IMR-90 (cell line): ENCODE measurements around the gene BCL2L13. TPM values are rescaled to one million over a fixed set of nuclear protein-coding genes. Genes with fewer than 3 reads are reported as not detected.

Source experiments
- ATAC-seq: fragments of 200-7000 bp; cut with Tn5 transposase; 2 replicates; pipeline ENCODE4 v1.9.1; 2020; ENCODE audit warnings: low read depth, mild to moderate bottlenecking, moderate library complexity
- BruUV-seq: library from RNA; stranded (reverse); fragments of 400-500 nt; replicated peaks from 2 replicates; lab custom pipeline; 2021; lab: Mats Ljungman, UMichigan
- CTCF ChIA-PET: fragments of 300-600 bp; formaldehyde crosslinking; extraction: SDS; loops from one replicate; lab custom pipeline; 2021; ENCODE audit warnings: antibody characterized with exemption; lab: Yijun Ruan, JAX
- POLR2A ChIA-PET: fragments of 300-600 bp; sonication (Branson Sonifier 250); formaldehyde crosslinking; loops from one replicate; lab custom pipeline; 2022; ENCODE audit warnings: antibody characterized with exemption; ENCODE audit not compliant: unreplicated experiment; lab: Charles Lee
- DNase-seq: peaks from one replicate; pipeline ENCODE4 v3.0.0; 2013
- H2AFZ ChIP-seq: replicated peaks from 2 replicates; pipeline ENCODE3; 2013; ENCODE audit warnings: low read length, mild to moderate bottlenecking; ENCODE audit not compliant: poor library complexity
- H2AK5ac ChIP-seq: 2 replicates; pipeline ENCODE4 v1.6.1; 2013; ENCODE audit warnings: low read depth, low read length, inconsistent platforms
- H2AK9ac ChIP-seq: replicated peaks from 2 replicates; pipeline ENCODE3; 2013; ENCODE audit warnings: mild to moderate bottlenecking, low read depth, low read length, moderate library complexity; ENCODE audit not compliant: poor library complexity
- H2BK120ac ChIP-seq: 2 replicates; pipeline ENCODE4 v1.6.1; 2013; ENCODE audit warnings: low read depth, low read length, inconsistent platforms
- H2BK15ac ChIP-seq: 3 replicates; pipeline ENCODE4 v1.6.1; 2013; ENCODE audit warnings: low read depth, low read length, inconsistent platforms
- H2BK20ac ChIP-seq: 2 replicates; pipeline ENCODE4 v1.6.1; 2013; ENCODE audit warnings: low read depth, mild to moderate bottlenecking, inconsistent platforms, low read length, moderate library complexity
- H2BK5ac ChIP-seq: 2 replicates; pipeline ENCODE4 v1.6.1; 2013; ENCODE audit warnings: mild to moderate bottlenecking, low read depth, low read length, inconsistent platforms; ENCODE audit not compliant: poor library complexity, severe bottlenecking
- H3K14ac ChIP-seq: replicated peaks from 2 replicates; pipeline ENCODE4 v1.6.1; 2013; ENCODE audit warnings: low read depth, low read length, inconsistent platforms
- H3K18ac ChIP-seq: 2 replicates; pipeline ENCODE4 v1.6.1; 2013; ENCODE audit warnings: low read depth, low read length, control low read depth
- H3K23ac ChIP-seq: 2 replicates; pipeline ENCODE4 v1.6.1; 2013; ENCODE audit warnings: low read depth, low read length, inconsistent platforms
- H3K27ac ChIP-seq: 2 replicates; pipeline ENCODE4 v1.5.1; 2013; ENCODE audit warnings: mild to moderate bottlenecking, control low read depth, low read length; ENCODE audit not compliant: insufficient read depth
- H3K27me3 ChIP-seq: 2 replicates; pipeline ENCODE4 v1.6.1; 2013; ENCODE audit warnings: low read length; ENCODE audit not compliant: control insufficient read depth, insufficient read depth
- H3K36me3 ChIP-seq: 2 replicates; pipeline ENCODE4 v1.6.1; 2013; ENCODE audit warnings: low read length, mixed read lengths; ENCODE audit not compliant: control insufficient read depth, insufficient read depth
- H3K4ac ChIP-seq: 2 replicates; pipeline ENCODE4 v1.6.1; 2013; ENCODE audit warnings: low read depth, low read length, inconsistent platforms
- H3K4me1 ChIP-seq: 2 replicates; pipeline ENCODE4 v1.6.1; 2013; ENCODE audit warnings: low read length, mixed read lengths; ENCODE audit not compliant: control insufficient read depth, insufficient read depth
- H3K4me2 ChIP-seq: 2 replicates; pipeline ENCODE4 v1.6.1; 2013; ENCODE audit warnings: low read depth, mild to moderate bottlenecking, control low read depth, low read length, moderate library complexity
- H3K4me3 ChIP-seq: 2 replicates; pipeline ENCODE4 v1.5.1; 2013; ENCODE audit warnings: low read depth, mild to moderate bottlenecking, control low read depth, low read length, moderate library complexity; ENCODE audit not compliant: insufficient read depth
- H3K56ac ChIP-seq: 2 replicates; pipeline ENCODE4 v1.6.1; 2013; ENCODE audit warnings: low read length, inconsistent platforms; ENCODE audit not compliant: insufficient read depth; ENCODE audit errors: extremely low read depth
- H3K79me1 ChIP-seq, 2 experiments: 2 replicates each; pipeline ENCODE4 v1.6.1; 2013; ENCODE audit warnings: low read length in 2 of 2, inconsistent platforms in 1 of 2, low read depth in 1 of 2
- H3K9ac ChIP-seq: 2 replicates; pipeline ENCODE4 v1.6.1; 2013; ENCODE audit warnings: low read depth, low read length, control low read depth
- H3K9me1 ChIP-seq: 2 replicates; pipeline ENCODE4 v1.6.1; 2013; ENCODE audit warnings: low read length, inconsistent platforms; ENCODE audit not compliant: insufficient read depth
- H3K9me3 ChIP-seq: 2 replicates; pipeline ENCODE4 v1.6.1; 2013; ENCODE audit warnings: low read length; ENCODE audit not compliant: control insufficient read depth, insufficient read depth
- H4K20me1 ChIP-seq: 2 replicates; pipeline ENCODE4 v1.6.1; 2013; ENCODE audit warnings: low read length, inconsistent platforms; ENCODE audit not compliant: insufficient read depth
- H4K5ac ChIP-seq: 2 replicates; pipeline ENCODE4 v1.6.1; 2013; ENCODE audit warnings: mild to moderate bottlenecking, low read depth, low read length, control low read depth
- H4K8ac ChIP-seq, 2 experiments: 2 replicates each; pipeline ENCODE4 v1.6.1; 2013; ENCODE audit warnings: low read depth in 2 of 2, low read length in 2 of 2, control low read depth in 1 of 2, inconsistent platforms in 1 of 2
- H4K91ac ChIP-seq: 2 replicates; pipeline ENCODE4 v1.6.1; 2013; ENCODE audit warnings: low read depth, low read length, inconsistent platforms; ENCODE audit not compliant: insufficient read depth
- BHLHE40 ChIP-seq: fragments of 150-350 bp; IDR thresholded peaks from 2 replicates; pipeline ENCODE4 v1.6.1; 2016; ENCODE audit warnings: mild to moderate bottlenecking, low read depth, low read length
- CEBPB ChIP-seq: IDR thresholded peaks from 2 replicates; pipeline ENCODE4 v1.6.1; 2012; ENCODE audit warnings: low read depth, low read length, improper control_type of control experiment
- CHD1 ChIP-seq: IDR thresholded peaks from 2 replicates; pipeline ENCODE4 v1.6.1; 2012; ENCODE audit warnings: low read depth, low read length, improper control_type of control experiment
- FOS ChIP-seq: fragments of 150-350 bp; IDR thresholded peaks from 2 replicates; pipeline ENCODE4 v1.6.1; 2016; ENCODE audit warnings: low read depth, low read length
- MAFK ChIP-seq: IDR thresholded peaks from 2 replicates; pipeline ENCODE4 v1.6.1; 2012; ENCODE audit warnings: low read depth, low read length, improper control_type of control experiment
- MAZ ChIP-seq: IDR thresholded peaks from 2 replicates; pipeline ENCODE4 v1.6.1; 2012; ENCODE audit warnings: low read depth, mild to moderate bottlenecking, low read length, improper control_type of control experiment, moderate library complexity, borderline replicate concordance
- MXI1 ChIP-seq: IDR thresholded peaks from 2 replicates; pipeline ENCODE4 v1.6.1; 2012; ENCODE audit warnings: low read depth, mild to moderate bottlenecking, low read length, moderate library complexity, borderline replicate concordance
- NFE2L2 ChIP-seq: fragments of 150-350 bp; IDR thresholded peaks from 2 replicates; pipeline ENCODE4 v1.6.1; 2016; ENCODE audit warnings: low read depth, mild to moderate bottlenecking, low read length
- POLR2A ChIP-seq: IDR thresholded peaks from 2 replicates; pipeline ENCODE4 v1.6.1; 2012; ENCODE audit warnings: mild to moderate bottlenecking, low read depth, low read length
- RAD21 ChIP-seq: IDR thresholded peaks from 2 replicates; pipeline ENCODE4 v1.6.1; 2012; ENCODE audit warnings: low read length, improper control_type of control experiment
- RFX5 ChIP-seq: IDR thresholded peaks from 2 replicates; pipeline ENCODE4 v1.8.0; 2012; ENCODE audit warnings: low read depth, mild to moderate bottlenecking, low read length, moderate library complexity
- SMC3 ChIP-seq: fragments of 150-350 bp; IDR thresholded peaks from 2 replicates; pipeline ENCODE4 v1.6.1; 2016; ENCODE audit warnings: low read depth, mild to moderate bottlenecking, antibody characterized with exemption, low read length, moderate library complexity
- WGBS, 2 experiments: methylation state at CpG; one replicate each; pipeline versions ENCODE4 v1.1.5 to v1.1.7; 2013; ENCODE audit warnings: missing lambda C conversion rate in 2 of 2; ENCODE audit not compliant: insufficient read length in 1 of 2; ENCODE audit errors: extremely low coverage in 2 of 2; 5-methylcytosine and 5-hydroxymethylcytosine counted together
- dilution Hi-C: fragments of 300-500 bp; cut with HindIII; formaldehyde crosslinking; loops from one replicate; pipeline ENCODE4 v1.14.3; 2018; ENCODE audit warnings: low sequenced_read_pairs; ENCODE audit not compliant: unreplicated experiment
- in situ Hi-C: fragments of 300-500 bp; cut with MboI; formaldehyde crosslinking; loops from 3 replicates; pipeline ENCODE4 v1.14.3; 2019; ENCODE audit warnings: low sequenced_read_pairs, inconsistent platforms, mixed read lengths
- intact Hi-C: fragments of 100-400 bp; cut with micrococcal nuclease; formaldehyde crosslinking; loops from 2 replicates; pipeline ENCODE4 v1.10.0; 2022
- polyA plus RNA-seq, 3 experiments: library from polyadenylated mRNA; depleted of rRNA; stranded (reverse); fragments of >200 nt; gene quantifications; 2 replicates each; pipeline ENCODE4 v1.2.3, GENCODE V29; 2012; ENCODE audit warnings: low replicate concordance in 1 of 3
- total RNA-seq: library from RNA; depleted of rRNA; stranded (reverse); fragments of >200 nt; gene quantifications from 2 replicates; pipeline ENCODE4 v1.2.3, GENCODE V29; 2012
- TF ChIP-seq, protein P1 (sequence below): fragments of 150-350 bp; IDR thresholded peaks from 2 replicates; pipeline ENCODE4 v1.6.1; 2017; ENCODE audit warnings: mild to moderate bottlenecking, antibody characterized with exemption, low read length, low read depth
- TF ChIP-seq, protein P2 (sequence below): conservative IDR thresholded peaks from 2 replicates; pipeline ENCODE4 v1.5.1; 2012; ENCODE audit warnings: mild to moderate bottlenecking, low read depth, low read length, improper control_type of control experiment
- TF ChIP-seq, protein P3 (sequence below): fragments of 150-350 bp; IDR thresholded peaks from 2 replicates; pipeline ENCODE4 v1.6.1; 2016; ENCODE audit warnings: low read depth, mild to moderate bottlenecking, low read length, moderate library complexity, borderline replicate concordance

BCL2L13 gene
- total and polyA plus RNA-seq, 2 of the 4 experiments (the other 2 are of a cell fraction) = 42.6 to 86.7 TPM

DNA sequence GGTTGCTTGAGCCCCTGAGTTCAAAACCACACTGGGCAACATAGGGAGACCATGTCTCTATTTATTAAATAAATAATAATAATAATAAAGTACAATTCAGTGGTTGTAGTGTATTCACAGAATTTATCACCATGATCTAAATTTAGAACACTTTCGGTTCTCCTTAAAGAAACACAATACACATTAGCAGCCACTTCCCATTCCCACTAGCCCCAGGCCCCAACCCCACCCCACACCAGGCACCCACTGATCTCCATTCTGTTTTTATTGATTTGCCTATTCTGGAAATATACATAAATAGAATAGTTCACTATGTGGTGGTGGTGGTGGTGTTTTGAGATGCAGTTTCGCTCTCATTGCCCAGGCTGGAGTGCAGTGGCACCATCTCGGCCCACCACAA lies 45.7 kb downstream of the BCL2L13 start:
- Histone ChIP-seq H3K36me3 (peaks cover 17% of the 10 kb centered on the region), H2AFZ (no peak overlapping the region), H3K4me3 (no peak overlapping the region), H4K20me1 (no peaks in the 10 kb centered on the region; the same call in 1 of the 2 replicates), H3K14ac (no peak overlapping the region), H2BK120ac (no peak overlapping the region), H3K9me1 (0 out of 2 replicates have a peak, but pooled peaks cover 4% of the 10 kb centered on the region), H3K4me2 (no peak overlapping the region), H3K4ac (no peak overlapping the region), H3K9me3 (no peaks in the 10 kb centered on the region), H3K23ac (no peak overlapping the region), H2BK15ac (no peak overlapping the region), H4K8ac (no peak overlapping the region), H3K4me1 (no peaks in the 10 kb centered on the region), H2BK5ac (no peak overlapping the region), H3K18ac (no peak overlapping the region), H3K56ac (no peak overlapping the region), H2AK9ac (no peak overlapping the region), H3K27me3 (no peaks in the 10 kb centered on the region), H3K27ac (no peak overlapping the region), H4K91ac (no peak overlapping the region), H2BK20ac (no peak overlapping the region), H4K5ac (no peak overlapping the region), H3K79me1 (peaks cover 9 to 35% of the 10 kb centered on the region in 2 experiments), H3K9ac (no peak overlapping the region), H2AK5ac (no peak overlapping the region)
- WGBS, 2 experiments = no CpG with 5 or more reads among the region's 3 CpGs
- DNase-seq = no peak
- CTCF ChIA-PET = no interaction called here
- intact Hi-C loops (no loop called here), dilution Hi-C loops (no loop called here), in situ Hi-C loops (no loop called here)
- BruUV-seq = no TSS peak
- POLR2A ChIA-PET = no interaction called here
- TF ChIP-seq NFE2L2 (no peak), MAZ (no peak), FOS (no peak), BHLHE40 (no peak), CEBPB (no peak), MAFK (no peak), MXI1 (no peak), RAD21 (no peak), RFX5 (no peak), POLR2A (no peak), CHD1 (no peak), SMC3 (no peak)
- TF ChIP-seq, protein P1, sequence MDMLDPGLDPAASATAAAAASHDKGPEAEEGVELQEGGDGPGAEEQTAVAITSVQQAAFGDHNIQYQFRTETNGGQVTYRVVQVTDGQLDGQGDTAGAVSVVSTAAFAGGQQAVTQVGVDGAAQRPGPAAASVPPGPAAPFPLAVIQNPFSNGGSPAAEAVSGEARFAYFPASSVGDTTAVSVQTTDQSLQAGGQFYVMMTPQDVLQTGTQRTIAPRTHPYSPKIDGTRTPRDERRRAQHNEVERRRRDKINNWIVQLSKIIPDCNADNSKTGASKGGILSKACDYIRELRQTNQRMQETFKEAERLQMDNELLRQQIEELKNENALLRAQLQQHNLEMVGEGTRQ = no peak
- TF ChIP-seq, protein P2, sequence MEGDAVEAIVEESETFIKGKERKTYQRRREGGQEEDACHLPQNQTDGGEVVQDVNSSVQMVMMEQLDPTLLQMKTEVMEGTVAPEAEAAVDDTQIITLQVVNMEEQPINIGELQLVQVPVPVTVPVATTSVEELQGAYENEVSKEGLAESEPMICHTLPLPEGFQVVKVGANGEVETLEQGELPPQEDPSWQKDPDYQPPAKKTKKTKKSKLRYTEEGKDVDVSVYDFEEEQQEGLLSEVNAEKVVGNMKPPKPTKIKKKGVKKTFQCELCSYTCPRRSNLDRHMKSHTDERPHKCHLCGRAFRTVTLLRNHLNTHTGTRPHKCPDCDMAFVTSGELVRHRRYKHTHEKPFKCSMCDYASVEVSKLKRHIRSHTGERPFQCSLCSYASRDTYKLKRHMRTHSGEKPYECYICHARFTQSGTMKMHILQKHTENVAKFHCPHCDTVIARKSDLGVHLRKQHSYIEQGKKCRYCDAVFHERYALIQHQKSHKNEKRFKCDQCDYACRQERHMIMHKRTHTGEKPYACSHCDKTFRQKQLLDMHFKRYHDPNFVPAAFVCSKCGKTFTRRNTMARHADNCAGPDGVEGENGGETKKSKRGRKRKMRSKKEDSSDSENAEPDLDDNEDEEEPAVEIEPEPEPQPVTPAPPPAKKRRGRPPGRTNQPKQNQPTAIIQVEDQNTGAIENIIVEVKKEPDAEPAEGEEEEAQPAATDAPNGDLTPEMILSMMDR = no peak
- TF ChIP-seq, protein P3, sequence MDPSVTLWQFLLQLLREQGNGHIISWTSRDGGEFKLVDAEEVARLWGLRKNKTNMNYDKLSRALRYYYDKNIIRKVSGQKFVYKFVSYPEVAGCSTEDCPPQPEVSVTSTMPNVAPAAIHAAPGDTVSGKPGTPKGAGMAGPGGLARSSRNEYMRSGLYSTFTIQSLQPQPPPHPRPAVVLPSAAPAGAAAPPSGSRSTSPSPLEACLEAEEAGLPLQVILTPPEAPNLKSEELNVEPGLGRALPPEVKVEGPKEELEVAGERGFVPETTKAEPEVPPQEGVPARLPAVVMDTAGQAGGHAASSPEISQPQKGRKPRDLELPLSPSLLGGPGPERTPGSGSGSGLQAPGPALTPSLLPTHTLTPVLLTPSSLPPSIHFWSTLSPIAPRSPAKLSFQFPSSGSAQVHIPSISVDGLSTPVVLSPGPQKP = no peak
- no peak for ATAC-seq
